ENCODE data around the gene MXRA8. TPM values are rescaled to one million over a fixed set of nuclear protein-coding genes. Genes with fewer than 3 reads are reported as not detected.

The MXRA8 gene
- total RNA-seq, 1 donor = 249 TPM

GRCh38 chr1:1313500-1314236, 44.7 kb downstream of the MXRA8 start:
- DNase-seq (ENCODE audit: low read depth) = no peak
- TF ChIP-seq CTCF (IDR thresholded peaks at IDR 0.05; ENCODE audit: insufficient read depth, low read depth, low read length) = no peak
- no peak overlapping the region for H3K4me3 ChIP-seq (ENCODE audit: low read depth, low read length)

- no peak for DNase-seq (ENCODE audit: low read depth)
- no peak for TF ChIP-seq CTCF (IDR thresholded peaks at IDR 0.05; ENCODE audit: insufficient read depth, low read depth, low read length)
- H3K4me3 ChIP-seq (ENCODE audit: low read depth, low read length) = no peak overlapping the region
Measured at GRCh38 chr1:1312450-1313314, 45.7 kb downstream of the MXRA8 start.

- DNase-seq (ENCODE audit: low read depth) = no peak
- H3K4me3 ChIP-seq (ENCODE audit: low read depth, low read length) = no peak overlapping the region
- no peak for TF ChIP-seq CTCF (IDR thresholded peaks at IDR 0.05; ENCODE audit: insufficient read depth, low read depth, low read length)
Measured at GRCh38 chr1:1311107-1312104, 46.9 kb downstream of the MXRA8 start.

GRCh38 chr1:1310476-1311053, 47.8 kb downstream of the MXRA8 start:
- H3K4me3 ChIP-seq (ENCODE audit: low read depth, low read length) = no peak overlapping the region
- no peak for DNase-seq (ENCODE audit: low read depth)
- TF ChIP-seq CTCF (IDR thresholded peaks at IDR 0.05; ENCODE audit: insufficient read depth, low read depth, low read length) = no peak

- TF ChIP-seq CTCF (IDR thresholded peaks at IDR 0.05; ENCODE audit: insufficient read depth, low read depth, low read length) = no peak
- no peak overlapping the region for H3K4me3 ChIP-seq (ENCODE audit: low read depth, low read length)
Measured at GRCh38 chr1:1310109-1310385, 48.3 kb downstream of the MXRA8 start.

More at GRCh38 chr1:1310109-1310385, 48.3 kb downstream of the MXRA8 start:
- no peak for DNase-seq (ENCODE audit: low read depth)

All from fibroblast of villous mesenchyme (primary cell).